GM21723 (cell line): ENCODE data around the gene ATG14.

Source experiments
- ATAC-seq: cut with Tn5 transposase; IDR thresholded peaks from one replicate; pipeline ENCODE4 v1.9.1; 2021; ENCODE audit warnings: mild to moderate bottlenecking, moderate library complexity; ENCODE audit not compliant: unreplicated experiment

The ATG14 gene

GRCh38 chr14:55323910-55324309 lies 87.7 kb downstream of the ATG14 start:
- ATAC-seq: no peak

- no peak for ATAC-seq
Observed at GRCh38 chr14:55318694-55319093, 92.9 kb downstream of the ATG14 start.

GRCh38 chr14:55317542-55318306 lies 93.9 kb downstream of the ATG14 start:
- ATAC-seq: no peak

GRCh38 chr14:55316564-55316963 lies 95.1 kb downstream of the ATG14 start:
- no peak for ATAC-seq
